Measurements from ENCODE around the gene TM6SF1.
"Not testable (repeated sequence)": the region's sequence is repeated elsewhere in the genome, so short reads cannot be mapped to it uniquely, and the experiment has no call there.

The TM6SF1 gene

GRCh38 chr15:83088876-83089275, 18.6 kb upstream of the TM6SF1 start:
- no peak for DNase-seq (ENCODE audit: low spot score)

DNA sequence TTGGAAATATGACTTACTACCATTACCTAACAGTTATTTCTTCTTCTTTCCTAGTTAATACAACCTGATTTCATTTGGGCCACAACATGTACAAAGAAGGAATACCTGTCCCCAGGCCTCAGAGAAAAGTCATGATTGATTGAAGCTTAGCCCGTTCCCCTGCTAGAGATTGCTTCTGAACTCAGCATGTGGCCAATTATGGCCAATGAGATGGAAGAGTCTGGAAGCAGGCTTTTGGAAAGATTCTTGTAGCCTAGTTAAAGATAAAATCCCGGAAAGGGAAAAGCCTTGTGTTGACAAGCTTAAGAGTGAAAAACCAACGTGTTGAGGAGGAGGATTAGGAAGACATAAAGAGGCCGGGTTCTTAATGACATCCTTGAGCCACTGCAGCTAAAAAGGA, 17.0 kb upstream of the TM6SF1 start:
- DNase-seq (ENCODE audit: low spot score) = no peak

DNA sequence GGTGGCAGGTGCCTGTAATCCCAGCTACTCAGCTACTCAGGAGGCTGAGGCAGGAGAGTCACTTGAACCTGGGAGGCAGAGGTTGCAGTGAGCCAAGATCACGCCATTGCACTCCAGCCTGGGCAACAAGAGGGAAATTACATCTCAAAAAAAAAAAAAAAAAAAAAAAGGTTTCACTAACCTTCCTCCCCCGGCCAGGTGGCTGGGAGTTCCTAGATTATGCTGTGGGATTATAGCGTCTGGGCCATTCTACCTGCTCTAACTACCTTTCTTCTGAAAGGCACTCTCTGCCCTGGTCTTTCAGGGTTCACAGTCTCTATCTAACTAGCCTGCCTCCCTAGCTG, 15.5 kb upstream of the TM6SF1 start:
- not testable (repeated sequence) for DNase-seq (ENCODE audit: low spot score)

- DNase-seq (ENCODE audit: low spot score) = no peak
Observed at GRCh38 chr15:83092309-83092976, 15.0 kb upstream of the TM6SF1 start.

DNA sequence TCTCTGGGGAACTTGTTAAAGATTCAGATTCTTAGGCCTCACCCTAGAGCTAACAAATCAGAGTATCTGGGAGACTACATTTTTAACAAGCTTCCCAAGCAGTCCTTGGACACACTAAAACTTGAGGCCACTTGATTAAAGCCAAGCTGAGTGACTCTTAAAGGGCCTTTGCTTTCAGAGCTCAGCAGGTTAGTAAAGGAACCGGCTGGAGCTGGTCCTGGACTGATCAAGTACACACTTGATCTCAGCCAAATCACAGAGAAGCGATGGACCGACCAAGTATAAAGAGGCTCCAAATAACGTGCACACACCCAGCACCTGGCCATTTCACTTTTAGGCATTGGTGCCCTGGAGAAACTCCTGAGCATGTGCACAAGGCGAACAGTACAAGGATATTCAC, 12.9 kb upstream of the TM6SF1 start:
- DNase-seq (ENCODE audit: low spot score) = no peak

GRCh38 chr15:83098079-83098478, 9.4 kb upstream of the TM6SF1 start:
- DNase-seq (ENCODE audit: low spot score) = no peak

- no peak for DNase-seq (ENCODE audit: low spot score)
Observed at GRCh38 chr15:83099290-83099689, 8.2 kb upstream of the TM6SF1 start.

DNA sequence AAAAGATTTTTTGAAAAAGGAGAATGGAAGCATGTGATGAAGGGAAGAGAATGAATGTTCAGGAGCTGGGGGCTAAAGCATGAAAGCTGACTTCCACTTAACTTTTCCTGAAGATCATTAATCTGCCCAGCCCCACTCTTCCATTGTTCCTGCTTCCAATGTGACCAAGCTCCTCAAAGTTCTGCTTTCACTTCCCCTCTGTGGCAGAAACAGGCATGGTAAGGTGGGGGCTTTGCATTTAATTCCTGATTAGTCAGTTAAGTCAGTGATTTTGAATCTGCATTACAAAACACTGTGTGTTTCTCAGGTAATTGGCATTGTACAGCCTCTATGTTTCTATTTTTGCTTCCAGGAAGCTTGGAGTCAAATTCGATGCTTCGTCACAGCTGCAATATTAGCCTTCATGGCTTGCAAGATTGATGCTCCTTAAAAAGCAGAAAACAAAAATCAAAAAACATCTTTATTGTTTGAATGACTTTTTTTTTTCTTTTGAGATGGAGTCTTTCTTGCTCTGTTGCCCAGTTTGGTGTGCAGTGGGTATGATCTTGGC, 7.3 kb upstream of the TM6SF1 start:
- no peak for DNase-seq (ENCODE audit: low spot score)

GRCh38 chr15:83102346-83102745, 5.1 kb upstream of the TM6SF1 start:
- no peak for DNase-seq (ENCODE audit: low spot score)

DNA sequence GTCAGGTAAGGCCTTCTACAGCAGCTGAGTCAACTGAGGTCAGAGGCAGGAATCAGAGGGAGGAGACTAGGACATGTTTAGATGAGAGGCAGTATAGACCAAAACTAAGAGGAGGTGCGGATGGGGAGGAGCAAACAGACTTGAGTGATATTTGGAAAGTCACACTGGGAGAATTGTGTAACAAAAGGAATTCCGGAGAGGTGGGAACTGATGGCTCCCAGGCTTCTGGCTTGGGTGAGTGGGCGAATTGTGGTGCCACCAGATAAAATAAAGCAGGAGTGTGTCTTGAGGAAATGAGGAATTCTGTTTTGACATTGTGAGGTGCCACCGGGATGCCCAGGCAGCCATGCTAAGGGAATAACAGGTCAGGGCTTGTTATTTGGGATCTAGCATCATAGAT, 3.3 kb upstream of the TM6SF1 start:
- no peak for DNase-seq (ENCODE audit: low spot score)

GRCh38 chr15:83105440-83105839, 2.0 kb upstream of the TM6SF1 start:
- no peak for DNase-seq (ENCODE audit: low spot score)

- DNase-seq (ENCODE audit: low spot score) = no peak
Observed at GRCh38 chr15:83107841-83108181, 366 bp downstream of the TM6SF1 start.

- DNase-seq (ENCODE audit: low spot score) = no peak
Observed at GRCh38 chr15:83108266-83109219, 1.1 kb downstream of the TM6SF1 start.

DNA sequence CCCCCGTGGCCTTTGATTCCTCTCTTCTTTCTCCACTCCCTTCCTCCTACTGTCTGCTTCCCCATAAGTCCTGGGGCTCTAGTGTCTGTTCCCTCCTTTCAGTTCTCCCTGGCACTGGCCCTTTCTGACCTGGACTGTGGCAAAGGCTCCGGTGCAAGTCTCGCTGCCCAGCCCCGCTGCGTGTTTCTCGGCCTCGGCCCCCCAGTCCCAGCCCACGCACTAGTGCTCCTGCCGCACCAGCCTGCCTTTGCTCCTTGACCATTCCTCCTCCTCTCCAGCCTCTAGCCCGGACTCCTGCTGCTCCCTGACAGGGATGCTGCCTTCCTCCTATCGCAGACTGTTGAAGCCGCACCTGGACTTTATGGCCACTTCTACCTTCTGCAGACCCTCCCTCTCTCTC, 2.1 kb downstream of the TM6SF1 start:
- DNase-seq (ENCODE audit: low spot score) = no peak

- no peak for DNase-seq (ENCODE audit: low spot score)
Observed at GRCh38 chr15:83110381-83110780, 2.9 kb downstream of the TM6SF1 start.

GRCh38 chr15:83111149-83111548, 3.7 kb downstream of the TM6SF1 start:
- no peak for DNase-seq (ENCODE audit: low spot score)

DNA sequence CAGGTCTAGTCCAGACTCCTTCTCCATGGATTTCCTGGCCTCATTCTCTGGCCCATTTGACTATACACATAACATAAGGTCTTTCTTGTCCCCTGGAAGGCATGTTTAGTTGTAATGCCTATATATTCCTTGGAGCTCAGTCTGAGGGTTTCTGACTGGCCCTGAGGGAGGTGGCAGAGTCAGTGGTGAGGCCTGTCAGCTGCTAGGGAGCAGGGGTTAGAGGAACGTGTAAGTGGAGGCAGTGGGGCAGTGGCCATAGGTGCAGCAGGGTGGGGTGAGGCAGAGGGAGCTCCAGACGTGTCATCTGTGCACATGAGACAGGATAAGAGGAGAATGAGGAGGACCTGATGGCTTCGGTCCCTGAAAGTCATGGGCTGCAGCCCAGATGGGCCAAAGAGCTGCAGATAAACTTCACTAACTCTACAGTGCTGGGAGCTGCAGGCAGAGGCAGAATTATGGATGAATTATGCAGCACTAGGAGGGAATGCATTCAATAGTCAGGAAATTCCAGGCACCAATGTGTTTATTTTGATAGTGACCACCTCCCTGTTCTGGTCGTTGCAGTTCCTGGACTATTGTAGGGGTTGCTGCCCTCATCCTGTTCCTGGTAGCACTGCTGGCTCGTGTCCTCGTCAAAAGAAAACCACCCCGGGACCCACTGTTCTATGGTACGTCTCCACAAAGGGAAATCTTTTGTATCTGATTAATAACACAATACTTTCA, 4.9 kb downstream of the TM6SF1 start:
- peak; percentile 92 for DNase-seq (ENCODE audit: low spot score)

DNA sequence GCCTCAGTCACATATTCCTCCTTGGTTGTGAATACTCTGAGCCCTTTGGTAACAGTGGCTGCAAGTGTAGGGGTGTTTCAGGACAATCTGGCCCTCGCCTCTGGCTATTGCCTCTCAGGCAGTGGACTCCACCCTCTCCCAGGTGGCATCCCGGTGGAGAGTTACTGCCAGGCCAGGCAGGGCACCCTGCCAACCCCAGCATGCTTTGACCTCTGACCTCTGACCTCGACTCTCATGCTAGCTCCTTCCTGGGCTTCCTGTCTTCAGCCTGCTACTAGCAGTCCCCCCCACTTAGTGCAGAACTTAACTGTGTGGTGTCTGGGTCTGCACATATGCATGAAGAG, 5.5 kb downstream of the TM6SF1 start:
- no peak for DNase-seq (ENCODE audit: low spot score)

DNA sequence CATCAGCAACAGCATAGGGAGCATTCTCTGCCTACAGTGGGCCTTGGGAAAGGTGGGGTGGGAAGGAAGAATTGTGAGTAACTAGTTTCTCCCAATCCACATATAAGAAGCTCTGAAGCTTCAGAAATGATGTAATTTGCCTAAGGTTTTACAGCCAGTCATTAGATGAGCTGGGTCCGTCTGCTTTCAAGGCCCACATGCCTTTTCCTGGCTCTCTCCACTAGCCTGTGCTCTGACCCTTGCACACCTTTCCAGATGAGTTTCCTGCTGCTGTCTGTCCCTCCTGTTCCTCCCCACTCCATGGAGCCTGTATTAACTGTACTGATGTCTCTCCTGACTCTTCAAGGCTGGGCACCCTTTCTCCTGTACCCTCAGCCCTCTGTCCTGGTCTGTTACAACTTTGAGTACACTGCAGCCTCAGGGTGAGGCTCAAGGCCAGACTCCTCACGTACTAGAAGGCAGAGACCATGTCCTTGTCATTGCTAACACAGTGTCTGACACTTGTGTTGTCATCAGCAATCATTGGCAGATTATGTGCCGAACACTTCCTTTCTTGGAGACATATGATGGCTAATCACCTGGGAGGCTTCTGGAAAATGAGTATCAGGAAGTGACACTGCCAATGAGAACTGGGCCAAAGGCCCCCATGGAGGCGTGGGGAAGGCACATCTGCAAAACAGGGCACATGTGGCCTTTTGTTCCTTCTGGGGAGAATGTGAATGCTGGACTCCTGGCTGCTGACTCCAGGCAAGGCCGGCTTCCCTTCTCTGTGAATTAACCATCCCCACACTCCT, 6.6 kb downstream of the TM6SF1 start:
- no peak for DNase-seq (ENCODE audit: low spot score)

DNA sequence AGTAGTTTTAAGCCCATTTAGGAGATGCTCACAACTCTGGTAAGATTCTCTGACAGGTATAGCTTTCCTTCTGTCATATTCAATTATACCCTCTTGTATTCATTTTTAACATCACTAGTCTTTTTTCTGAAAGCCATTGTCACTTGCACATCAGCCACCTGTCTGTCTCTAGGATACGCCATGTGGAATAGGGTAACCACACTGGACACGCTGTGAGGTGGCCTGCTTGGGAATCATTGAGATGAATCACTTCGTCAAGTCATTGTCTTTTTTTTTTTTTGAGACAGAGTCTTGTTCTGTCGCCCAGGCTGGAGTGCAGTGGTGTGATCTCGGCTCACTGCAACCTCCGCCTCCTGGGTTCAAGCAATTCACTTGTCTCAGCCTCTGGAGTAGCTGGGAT, 7.4 kb downstream of the TM6SF1 start:
- no peak for DNase-seq (ENCODE audit: low spot score)

- no peak for DNase-seq (ENCODE audit: low spot score)
Observed at GRCh38 chr15:83115410-83115809, 8.0 kb downstream of the TM6SF1 start.

All from AG08396 (cell line).